HG03575 (cell line): ENCODE results near the gene ATP6V0B.

ENCODE experiments used
- ATAC-seq: cut with Tn5 transposase; IDR thresholded peaks from one replicate; pipeline ENCODE4 v1.9.1; 2021; ENCODE audit not compliant: unreplicated experiment, insufficient number of reproducible peaks, low FRiP score; ENCODE audit errors: extremely low read depth

The ATP6V0B gene

DNA sequence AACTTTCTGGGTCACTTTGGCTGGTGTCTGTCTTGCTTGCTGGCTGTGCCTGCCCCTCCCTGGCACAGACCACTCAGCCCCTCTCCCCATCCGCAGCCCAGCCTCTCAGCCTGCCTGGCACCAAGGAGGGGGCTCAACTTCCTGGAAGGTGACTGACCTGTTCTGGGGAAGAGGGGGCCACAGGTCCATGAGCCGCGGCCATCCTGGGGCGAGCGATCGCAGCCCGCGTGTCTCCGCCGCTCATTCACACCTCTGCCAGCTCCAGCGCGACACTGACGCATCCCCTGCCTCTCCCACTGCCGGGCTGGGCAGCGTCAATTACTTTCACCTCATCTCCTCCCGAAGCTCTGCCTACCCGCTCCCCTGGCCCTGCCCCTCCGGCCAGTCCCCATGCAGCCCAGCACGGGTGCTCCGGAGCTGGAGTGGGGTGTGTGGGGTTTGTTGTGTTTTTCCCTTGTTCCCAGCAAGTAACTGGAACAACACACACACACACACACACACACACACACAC lies 42.2 kb downstream of the ATP6V0B start:
- no peak for ATAC-seq

DNA sequence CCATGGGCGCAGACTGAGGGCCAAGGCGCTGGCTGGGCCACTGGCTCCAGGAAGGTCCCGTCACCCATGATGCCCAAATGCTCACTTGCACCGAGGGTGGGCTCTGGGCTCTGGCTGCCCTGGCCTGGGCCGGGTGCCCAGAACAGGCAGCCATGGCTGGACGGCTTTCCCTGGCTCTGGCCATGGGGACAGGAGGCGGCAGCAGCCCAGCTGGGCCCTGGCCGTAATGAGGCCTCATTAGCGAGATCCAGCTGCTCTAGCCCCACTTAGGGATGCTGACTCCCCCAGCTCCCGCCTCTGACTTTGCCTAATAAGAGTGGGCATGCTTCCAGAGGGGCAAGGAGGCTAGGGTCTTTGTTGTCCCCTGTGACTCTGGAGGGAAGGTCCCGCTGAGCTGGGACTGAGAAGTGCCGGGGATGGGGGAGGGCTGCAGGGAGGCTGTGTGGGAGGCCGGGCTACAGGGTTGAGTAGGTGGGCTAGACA lies 44.7 kb downstream of the ATP6V0B start:
- ATAC-seq: no peak

DNA sequence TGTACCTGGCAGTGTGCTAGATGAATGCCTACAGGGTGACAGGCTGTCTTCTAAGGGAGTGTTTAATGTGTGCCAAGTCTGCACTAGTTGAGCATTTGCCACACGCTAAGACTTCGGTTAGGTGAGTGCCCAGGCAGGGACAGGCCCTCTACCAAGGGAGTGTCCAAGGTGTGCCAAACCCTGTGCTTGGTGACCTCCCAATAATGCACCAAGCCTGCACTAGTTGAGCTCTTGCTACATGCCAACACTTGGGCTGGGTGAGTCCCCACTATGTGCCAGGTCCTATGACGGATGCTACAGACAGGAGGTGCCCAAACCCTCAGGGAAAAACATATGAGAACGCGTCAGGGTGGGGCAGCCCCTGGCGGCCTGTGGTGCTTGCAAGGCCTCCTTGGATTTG lies 45.7 kb downstream of the ATP6V0B start:
- no peak for ATAC-seq

DNA sequence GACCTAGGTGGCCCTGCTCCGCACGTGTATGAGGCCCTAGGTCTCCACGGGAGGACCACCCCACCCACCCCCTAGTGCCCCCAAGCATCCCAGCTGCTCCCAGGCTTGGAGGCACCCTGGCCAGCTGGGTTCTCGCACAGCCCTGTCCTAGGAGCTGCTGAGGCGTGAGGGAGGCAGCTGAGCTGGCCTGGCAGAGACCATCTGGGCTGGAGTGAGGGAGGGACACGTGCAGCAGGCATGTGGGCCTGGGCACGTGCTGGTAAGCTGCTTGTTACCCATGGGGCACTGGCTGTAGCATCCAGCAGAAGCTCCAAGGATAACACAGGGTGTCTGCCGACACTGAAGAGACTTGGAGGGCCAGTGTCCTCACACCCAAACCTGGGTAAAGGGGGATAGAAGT lies 46.4 kb downstream of the ATP6V0B start:
- no peak for ATAC-seq

DNA sequence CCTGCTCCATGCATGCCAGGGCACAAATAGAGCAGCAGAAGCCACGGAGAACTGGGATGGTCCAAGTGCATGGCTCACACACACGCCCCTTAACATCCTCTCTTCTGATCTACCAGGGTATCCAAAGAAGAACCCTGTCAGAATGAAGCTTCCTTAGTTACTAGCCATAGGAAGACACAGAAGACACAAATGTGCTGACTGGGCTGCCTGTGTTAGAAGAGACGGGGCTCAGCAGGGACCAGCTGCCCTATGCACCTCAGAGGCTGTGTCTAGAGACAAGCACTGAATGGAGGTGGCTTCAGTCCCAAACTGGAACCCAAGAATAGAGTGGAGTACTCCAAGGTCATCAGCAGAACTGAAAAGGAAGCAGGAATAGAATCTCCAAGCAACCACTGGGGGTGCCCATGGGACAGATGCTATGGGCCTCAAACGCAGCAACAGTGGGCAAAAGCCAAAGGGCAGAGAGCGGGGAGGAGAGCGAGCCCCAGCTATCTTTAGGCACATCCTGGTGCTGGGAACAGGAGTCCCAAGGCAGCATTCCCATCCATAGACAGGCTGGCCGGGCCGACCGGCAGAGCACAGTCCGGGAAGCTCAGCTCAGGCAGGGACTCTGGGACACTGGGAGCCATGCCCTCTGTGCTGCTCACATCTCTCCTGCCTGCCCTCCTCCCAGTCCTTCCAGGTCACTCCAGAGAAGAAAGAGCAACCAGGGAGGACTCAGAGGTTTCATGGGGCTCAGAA lies 47.0 kb downstream of the ATP6V0B start:
- no peak for ATAC-seq

DNA sequence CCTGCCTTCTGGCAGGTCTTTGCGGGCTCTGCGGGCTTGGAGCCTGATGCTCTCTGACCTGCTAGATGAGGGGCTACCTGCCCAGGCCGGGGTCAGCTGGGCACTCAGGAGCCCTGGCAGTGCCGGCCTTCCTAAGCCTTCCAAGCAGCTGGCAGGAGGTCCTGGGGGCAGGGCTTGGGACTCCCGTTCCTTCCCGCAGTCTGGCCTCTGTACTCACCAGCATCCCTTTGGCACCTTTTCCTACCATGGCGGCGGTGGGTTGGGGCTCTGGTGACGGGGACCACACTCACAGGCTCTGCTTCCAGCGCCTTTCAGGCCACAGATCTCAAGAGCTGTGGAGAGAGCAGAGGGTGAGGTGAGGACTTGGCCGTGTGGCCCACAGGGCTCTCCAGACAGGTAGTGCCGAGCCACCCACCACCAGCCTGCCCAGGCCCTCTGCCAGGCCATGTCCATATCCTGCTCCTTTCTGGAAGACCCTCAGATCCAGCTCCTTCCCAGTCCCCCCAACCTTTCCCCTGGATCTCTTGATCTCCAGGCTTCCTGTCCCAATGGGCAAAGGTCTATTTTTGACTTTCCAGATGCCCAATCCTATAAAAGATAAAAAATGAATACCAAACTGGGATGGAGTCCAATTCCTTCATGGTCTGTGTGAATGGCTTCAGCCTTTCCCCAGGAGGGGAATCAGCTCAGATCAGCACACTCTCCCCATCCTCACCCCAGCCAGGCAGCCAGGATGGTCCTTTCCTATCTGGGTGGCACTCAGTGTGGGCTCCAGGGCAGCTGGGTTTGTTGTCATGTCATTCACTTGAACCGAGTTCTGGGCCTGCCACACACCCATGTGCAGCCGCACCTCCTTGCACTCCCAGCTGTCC lies 49.5 kb downstream of the ATP6V0B start:
- ATAC-seq: no peak

DNA sequence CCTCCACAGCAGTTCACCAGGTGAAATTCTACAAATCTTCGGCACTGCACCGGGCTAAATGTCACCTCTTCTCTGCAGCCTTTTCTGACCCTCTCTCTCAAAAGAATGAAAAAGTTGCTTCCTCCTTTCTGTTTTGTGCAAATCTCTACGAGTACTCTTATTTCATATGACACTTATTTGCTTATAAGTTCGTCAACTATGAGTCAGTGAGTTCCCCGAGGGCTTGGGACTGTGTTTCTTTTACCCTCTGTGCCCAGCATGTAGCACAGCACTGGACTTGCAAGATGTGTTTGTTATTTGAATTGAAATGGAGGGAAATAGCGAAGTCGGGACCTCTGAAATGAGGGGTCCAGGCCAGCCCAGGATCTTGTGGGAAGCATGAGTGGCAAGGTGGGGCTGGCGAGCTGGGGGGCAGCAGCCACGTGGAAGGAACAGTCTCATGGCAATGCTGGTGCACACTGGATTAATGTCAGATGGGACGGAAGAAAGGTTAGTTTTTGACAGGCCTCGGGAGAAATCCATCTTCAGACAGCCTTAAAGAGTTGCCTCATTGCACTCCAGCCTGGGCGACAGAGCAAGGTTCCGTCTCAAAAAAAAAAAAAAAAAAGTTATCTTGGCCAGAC lies 50.3 kb downstream of the ATP6V0B start:
- no peak for ATAC-seq

DNA sequence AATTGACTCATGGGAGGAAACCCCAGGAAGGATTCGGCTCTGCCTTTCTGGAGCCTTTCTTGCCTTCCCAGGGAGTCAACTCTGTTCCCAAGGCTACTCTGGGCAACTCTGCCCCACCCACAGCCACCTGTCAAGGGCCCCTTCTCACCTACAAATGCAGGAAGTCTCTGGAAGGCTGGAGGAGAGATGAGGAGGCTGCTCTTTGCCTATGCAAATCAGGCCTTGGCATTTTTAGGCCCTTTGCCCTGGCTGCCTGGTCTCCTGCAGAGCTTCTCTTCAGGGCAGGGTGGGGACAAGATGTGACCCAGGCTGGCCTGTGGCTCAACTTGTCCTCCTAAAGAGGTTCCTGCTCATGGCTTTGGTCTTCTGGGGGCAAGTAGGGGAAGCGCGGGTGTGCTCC lies 51.1 kb downstream of the ATP6V0B start:
- no peak for ATAC-seq

DNA sequence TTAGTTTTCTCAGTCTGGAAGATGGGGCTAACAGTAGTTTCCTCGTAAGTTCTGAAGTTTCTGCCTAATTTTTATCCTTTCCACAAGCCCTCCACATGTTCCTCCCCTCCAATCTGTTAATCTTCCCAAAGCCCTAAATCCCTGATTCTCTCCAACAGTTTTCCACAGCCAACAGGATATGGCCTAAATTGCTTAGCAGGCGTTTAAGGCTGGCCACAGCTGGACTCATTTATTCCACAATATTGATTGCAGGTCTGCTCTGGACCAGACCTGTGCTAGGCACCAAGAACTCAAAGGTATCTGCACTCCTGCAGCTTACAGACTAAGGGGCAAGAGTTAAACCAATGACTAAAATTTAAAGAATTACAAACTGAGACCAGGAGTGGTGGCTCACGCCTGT lies 52.6 kb downstream of the ATP6V0B start:
- no peak for ATAC-seq
